DMS 273 (cell line): ENCODE results near the gene PIEZO1.
A peak's percentile ranks its signal among the peaks of the same experiment; 100 is the strongest.

Source experiments
- DNase-seq: peaks from one replicate; lab custom pipeline; 2025; ENCODE audit not compliant: unreplicated experiment; lab: John Stamatoyannopoulos, UW

PIEZO1 gene

DNA sequence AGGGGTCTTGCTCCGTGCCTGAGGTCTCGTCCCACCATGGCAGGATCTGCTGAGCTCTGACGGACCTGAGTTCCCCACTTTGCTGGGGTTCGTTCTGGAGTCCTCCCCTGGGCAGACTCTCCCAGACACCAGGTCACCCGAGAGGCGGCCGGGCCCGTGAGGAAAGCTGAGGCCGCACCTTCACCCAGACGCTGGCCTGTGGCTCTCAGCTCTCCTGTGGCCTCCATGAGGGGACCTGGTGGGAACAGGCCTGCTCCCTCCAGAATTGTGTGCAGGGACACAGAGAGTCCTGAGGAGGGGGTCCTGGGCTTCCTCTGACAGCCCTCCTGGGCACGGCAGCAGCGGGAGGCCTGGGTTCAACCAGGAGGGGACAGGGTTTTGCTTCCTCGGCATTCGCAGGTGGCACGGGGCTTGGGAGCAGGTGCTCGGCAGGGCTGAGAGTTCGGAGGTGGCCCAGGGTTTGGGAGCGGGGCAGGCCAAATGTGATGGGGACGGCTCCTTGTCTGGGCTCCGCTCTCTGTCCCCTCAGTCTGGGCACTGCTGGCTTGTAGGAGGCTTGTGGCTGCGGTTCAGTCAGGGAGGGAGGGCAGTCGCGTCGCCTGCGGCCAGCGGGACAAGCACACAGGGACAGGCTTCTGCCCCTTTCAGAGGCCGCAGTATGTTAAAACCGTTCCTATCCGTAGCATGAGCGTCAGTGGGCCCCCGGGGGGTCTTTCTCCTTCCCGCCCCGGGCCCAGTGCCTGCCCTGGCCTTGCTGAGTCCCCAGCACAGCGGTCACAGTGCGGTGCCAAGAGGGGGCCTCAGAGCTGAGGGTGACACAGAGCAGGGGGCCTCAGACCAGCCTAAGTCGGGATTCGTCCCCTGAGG is 90.6 kb downstream of the PIEZO1 start:
- no peak for DNase-seq

- DNase-seq = no peak
These were observed 91.4 kb downstream of the PIEZO1 start for GRCh38 chr16:88693420-88694177.

- DNase-seq = no peak
These were observed 92.2 kb downstream of the PIEZO1 start for GRCh38 chr16:88692861-88693260.

DNA sequence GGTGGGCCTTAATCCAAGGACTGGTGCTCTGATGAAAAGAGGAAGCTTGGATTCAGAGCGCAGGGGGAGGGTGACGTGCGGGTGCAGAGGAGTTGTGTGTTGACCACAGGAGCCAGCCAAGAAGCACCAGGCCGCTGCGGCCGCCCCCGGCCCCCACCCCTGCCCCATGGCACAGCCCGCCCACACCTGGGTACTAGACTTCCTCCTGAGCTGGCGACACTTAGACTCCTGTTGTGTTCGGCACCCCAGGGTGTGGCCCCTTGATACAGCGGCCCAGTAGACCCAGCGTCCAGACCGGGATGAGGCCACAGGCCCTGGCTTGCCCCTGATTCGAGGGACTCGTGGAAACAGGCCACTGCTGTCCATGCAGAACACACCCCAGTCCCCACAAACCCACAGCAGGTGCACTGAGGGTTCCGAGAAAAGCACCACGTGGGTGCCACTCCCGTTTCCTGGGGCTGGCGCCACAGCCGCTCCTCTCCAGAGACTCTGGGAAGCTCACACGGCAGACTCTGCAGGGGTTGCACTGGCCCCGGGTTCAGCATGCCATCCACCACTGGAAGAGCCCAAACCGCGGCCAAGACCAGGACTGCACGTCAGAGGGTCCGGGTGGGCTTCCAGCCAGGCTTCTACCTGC is 93.0 kb downstream of the PIEZO1 start:
- no peak for DNase-seq

DNA sequence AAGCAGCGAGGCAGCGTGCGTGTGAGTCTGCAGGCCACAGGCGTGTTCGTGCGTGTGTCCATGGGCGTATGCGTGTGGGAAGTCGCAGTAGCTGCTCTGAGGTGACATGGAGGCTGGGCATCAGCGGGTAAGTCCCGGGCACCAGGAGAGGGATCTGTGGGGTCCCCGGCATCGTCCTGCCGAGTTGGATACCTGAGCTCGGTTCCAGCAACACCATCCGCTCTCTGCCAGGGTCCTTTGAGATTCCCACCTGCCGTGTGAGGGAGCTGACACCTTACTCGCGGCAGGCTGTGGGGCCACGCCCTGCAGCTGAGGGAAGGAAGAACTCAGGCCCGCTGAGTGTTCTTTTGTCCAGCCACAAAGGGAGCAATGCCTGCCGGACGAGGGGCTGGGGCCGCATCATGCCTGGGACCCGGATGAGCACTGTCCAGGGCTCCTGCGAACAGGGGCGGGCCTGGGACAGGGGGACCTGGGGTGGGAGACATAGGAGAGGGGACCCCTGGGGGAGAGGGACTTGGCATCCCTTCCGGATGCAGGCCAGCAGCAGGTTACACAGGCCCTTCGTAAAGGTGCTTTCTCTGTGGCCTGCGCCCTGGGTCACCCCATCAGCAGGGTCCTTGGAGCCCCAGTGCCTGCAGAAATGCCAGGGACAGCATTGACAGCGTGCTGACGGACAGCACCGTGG is 93.7 kb downstream of the PIEZO1 start:
- DNase-seq = no peak

DNA sequence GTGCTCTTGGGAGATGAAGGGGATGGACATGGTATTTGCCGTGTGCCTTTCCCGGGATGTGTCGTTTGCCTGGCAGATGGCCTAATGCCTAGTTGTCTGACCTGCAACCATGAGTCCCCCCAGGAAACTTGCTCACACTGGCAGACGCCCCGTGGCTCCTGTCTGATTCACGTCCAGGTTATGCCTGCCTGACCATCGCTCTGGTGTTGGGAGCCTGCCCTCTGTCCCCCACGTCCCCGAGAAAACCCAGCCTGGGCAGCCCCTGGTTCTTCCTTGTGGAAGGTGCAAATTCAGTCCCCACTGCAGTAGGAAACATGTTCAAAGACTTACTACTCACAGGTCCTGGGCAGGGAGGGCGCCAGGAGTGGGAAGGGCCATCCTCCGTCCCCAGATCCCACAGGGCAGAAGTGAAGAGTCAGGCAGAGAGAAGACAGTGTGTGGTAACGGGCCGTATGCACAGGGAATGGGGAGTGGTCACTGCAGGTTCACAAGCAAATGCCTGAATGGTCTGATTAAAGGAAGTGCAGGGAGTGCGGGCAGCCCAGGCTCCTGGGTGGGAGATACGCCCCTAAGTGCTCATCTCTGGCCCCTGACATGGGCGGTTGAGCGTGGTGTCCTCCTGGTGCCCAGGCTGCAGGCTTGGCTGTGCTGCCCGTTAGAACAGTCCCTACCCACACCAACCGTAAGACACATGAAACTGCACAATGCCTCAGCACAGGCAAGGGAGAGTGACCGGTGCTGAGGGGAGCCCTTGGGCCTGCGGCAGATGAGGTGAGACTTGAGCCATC is 94.5 kb downstream of the PIEZO1 start:
- DNase-seq = no peak

DNA sequence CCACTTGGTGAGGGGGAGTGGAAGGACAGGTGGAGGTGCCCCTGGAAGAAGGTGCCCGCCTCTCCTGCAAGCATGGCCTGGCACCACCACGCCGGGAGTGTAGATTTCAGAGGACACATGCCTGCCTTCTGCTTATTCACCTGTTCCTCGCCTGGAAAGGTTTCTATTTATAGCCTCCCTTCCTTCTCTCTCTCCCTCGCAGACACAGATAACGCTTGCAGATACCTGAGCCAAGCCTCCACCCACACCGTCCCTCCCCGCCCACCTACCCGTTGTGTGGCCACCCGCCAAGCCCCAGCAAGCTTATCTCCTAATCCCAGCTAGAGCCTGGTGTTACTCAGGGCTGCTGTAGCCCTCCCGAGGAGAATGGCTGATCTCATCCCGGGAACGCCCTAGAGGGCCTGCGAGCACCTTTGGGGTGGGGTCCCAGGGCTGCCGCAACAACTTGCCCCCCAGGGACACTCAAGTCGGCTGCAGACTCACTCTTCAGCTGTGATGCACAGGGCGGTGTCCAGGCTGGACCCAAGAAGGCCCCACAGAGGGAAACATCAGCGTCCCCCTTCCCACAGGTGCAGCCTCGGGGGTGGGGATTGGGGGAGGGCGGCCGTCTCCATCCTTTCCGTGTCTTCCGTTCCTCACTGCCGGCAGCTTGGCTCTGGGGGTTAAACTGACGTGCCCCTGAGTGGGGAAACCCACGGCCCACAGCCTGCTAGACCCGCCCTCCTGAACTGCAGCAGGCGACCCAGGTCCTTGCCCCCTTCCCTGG is 96.8 kb downstream of the PIEZO1 start:
- peak; percentile 57 for DNase-seq

GRCh38 chr16:88687676-88688012 is 97.4 kb downstream of the PIEZO1 start:
- no peak for DNase-seq

DNA sequence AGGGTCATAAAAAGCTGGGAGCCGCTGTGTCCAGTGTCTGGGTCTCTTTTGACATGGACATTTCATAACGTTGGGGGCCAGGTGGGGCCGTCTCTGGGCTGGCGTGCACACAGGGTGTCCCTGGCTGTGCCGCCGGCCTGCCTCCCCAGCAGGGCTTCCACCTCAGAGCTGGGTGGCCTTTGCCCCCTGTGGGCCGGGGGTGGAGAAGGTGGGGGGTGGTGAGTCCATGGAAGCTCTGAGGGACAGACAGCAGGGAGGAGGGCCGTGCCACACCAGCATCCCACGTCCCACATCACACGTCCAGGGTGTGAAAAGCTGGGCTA is 97.8 kb downstream of the PIEZO1 start:
- DNase-seq = no peak

DNA sequence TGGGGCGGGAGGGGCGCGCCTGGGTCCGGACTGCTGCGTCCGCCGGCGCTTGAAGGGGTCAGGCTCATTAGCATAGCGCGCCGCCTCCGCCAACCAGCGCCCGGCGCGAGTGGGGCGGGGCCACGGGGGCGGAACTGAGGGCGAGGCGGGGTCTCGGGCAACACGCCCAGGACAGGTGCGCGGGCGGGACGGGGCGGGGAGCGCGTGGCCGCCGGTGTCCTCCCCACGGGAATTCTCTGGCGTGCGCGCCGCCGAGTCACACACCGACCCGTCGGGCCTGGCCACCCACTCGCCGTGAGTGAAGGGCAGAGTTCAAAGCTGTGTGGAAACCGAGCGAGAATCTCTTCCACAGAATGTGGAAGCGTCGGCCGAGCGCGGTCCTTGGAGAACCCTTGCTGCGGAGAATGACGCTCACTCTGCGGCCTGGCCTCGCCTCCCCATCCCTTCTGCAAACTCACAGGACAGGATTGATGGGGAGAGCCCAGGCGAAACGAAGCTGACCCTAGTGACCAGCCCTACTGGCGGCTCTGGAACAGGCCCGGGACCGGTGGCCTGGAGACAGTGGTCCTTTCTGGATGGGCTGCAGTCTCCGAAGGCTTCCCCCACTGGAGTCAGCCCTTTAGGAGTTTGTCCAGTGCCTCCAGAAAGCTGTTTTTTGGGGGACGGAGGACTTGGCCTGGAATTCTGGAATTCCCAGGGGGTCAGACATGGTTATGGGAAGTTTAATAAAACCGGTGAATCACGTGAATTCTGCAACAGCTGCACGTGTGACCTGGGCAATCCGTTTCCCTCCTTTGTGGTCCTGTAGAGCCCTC is 98.4 kb downstream of the PIEZO1 start, which contains the start of gene SNAI3:
SNAI3 (minus strand) TSS at position 69 of the 815 bp plus-strand sequence. CDS start 101 bp downstream, outside the sequence.
- DNase-seq = peak; percentile 91

- DNase-seq = peak; percentile 68
These were observed 99.0 kb downstream of the PIEZO1 start for GRCh38 chr16:88686062-88686438.

- peak; percentile 67 for DNase-seq
These were observed 99.6 kb downstream of the PIEZO1 start for GRCh38 chr16:88685156-88686061.

DNA sequence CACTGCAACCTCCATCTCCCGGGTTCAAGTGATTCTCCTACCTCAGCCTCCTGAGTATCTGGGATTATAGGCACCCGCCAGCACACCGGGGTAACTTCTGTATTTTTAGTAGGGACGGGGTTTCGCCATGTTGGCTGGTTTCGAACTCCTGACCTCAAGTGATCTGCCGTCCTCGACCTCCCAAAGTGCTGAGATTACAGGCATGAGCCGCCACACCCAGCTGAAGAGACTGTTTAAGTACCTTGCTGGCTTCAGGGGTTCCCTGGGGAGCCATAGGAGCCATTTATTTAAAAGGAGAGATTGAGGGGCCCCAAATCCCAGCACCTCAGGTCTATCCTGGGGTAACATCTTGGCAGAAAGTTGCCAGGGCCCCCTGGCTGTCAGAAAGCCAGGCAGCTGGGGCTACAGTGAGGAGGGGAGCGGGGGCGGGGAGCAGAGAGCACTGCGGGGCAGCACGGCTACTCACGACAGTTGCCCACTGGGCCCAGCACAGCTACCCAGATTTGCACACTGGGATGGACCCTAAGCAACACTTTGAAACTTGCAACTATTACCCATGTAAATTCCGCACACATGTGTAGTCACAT is 100.4 kb downstream of the PIEZO1 start:
- DNase-seq = no peak

DNA sequence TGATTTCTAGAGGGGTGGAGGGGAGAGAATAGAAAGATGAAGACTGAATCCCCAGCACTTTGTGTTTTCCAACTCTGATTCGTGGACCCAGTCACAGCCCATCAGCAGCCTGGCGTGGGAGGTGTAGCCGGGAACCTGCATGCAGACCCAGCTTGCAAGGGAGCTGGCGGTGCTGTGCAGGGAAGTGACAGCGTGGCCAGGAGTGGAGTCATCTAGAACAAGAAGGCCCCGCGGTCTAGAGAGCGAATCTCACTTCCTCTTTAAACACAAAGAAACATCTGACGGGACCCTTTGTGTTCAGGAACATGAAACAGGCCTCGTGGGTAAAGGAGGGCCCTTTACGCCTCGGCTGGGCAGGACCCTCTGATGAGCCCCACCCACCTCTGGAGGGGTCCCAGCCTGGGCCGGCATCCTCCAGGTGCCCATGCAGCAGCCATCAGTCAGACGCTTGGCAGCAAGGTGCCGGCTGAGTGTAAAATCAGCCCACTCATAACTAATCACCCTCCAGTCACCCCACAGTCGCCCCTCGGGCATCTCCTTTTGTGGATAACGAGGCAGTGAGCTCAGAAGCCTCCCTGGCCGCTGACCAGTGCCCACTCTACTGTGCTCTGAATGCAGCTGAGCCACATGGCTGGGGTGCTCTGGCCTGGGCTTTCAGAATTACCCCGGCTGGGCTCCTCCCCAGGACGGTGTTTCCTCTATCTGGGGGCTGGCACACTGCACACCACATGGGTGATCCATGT is 103.1 kb downstream of the PIEZO1 start:
- no peak for DNase-seq

DNA sequence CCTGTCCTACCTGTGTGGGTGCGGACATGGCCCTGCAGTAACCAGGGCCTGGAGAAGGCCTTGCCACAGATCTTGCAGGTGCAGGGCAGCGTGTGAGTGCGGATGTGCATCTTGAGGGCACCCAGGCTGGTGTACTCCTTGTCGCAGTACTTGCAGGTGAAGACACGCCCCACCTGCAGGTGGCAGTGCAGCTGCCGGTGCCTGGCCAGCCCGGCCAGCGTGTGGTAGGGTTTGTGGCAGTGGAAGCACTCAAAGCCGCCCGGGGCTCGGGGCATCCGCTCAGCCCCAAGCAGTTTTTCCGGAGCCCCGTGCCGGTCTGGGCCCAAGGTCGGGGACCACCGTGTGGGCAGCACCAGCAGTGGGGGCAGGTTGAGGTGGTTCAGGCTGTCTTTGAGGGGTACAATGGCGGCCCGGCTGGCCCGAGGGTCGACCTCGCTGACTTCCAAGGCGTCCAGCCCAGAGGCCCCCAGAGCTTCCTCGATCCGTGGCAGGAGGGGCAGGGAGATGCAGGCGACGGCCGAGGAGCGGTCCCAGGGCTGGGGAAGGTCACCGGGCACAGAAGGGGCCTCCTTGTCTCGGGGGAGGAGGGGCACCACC is 103.8 kb downstream of the PIEZO1 start:
- DNase-seq = peak; percentile 51

DNA sequence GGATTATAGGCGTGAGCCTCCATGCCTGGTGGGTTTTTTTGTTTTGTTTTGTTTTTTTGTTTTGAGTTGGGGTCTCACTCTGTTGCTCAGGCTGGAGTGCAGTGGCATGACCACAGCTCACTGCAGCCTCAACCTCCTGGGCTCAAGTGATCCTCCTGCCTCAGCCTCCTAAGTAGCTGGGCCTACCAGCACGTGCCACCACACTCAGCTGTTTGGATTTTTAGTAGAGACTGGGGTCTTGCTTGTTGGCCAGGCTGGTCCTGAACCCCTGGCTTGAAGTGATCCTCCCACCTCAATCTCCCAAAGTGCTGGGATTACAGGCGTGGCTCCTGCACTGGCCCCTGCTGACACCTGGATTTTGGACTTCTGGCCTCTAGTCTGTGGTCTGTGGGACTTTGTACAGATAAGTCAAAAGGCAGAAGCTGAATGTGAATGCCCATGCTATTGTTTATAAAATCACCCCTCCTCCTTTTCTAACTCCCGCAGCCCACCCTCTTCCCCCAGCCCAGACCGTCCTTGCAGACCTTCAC is 104.4 kb downstream of the PIEZO1 start:
- no peak for DNase-seq
